ENCODE measurements around the gene KCNS3.
"Not testable (repeated sequence)": the region's sequence is repeated elsewhere in the genome, so short reads cannot be mapped to it uniquely, and the experiment has no call there.

KCNS3 gene

GRCh38 chr2:17950006-17950405, 71.5 kb downstream of the KCNS3 start:
- DNase-seq: no peak

DNA sequence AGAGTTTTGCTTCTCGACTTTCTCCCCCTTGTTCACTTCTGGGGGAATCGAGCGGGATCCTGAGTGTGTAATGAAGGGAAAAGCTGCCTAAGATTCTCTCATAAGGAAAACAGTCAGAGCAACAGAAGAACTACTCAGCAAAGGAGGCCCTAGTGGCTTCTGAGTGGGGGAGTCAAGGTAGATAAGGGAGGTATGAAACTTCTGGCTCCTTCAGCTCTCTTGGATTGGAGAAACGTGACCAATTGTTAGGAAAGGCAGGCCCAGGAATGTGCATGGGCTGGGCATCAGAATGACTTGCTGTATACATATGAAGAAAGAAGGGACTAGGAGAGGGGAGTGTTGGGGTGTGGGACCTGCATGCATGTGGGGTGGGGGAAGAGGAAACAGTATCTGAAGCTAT, 73.1 kb downstream of the KCNS3 start:
- DNase-seq: no peak

GRCh38 chr2:17958466-17959092, 80.1 kb downstream of the KCNS3 start:
- DNase-seq: no peak

GRCh38 chr2:17959356-17959755, 80.9 kb downstream of the KCNS3 start:
- no peak for DNase-seq

- no peak for DNase-seq
Observed at GRCh38 chr2:17959833-17960232, 81.4 kb downstream of the KCNS3 start.

- no peak for DNase-seq
Observed at GRCh38 chr2:17960925-17961324, 82.5 kb downstream of the KCNS3 start.

GRCh38 chr2:17961789-17962188, 83.3 kb downstream of the KCNS3 start:
- no peak for DNase-seq

DNA sequence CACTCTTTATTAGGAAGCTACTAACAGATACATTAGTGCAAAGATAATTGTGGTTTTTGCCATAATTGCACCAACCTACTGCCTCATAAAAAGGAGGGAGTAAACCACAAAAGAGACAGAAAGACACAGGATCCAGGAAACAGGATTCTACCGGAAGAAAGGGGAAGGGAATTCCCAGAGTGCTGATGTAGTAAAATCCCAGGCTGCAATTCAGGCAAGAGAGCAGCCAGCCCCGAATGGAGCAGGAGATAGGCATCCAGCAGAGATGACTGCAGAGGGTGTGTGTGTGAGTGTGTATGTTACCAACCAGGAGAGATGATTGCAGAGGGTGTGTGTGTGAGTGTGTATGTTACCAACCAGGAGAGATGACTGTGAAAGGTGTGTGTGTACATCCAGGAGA, 84.4 kb downstream of the KCNS3 start:
- no peak for DNase-seq

- not testable (repeated sequence) for DNase-seq
Observed at GRCh38 chr2:17963571-17963970, 85.1 kb downstream of the KCNS3 start.

- DNase-seq: no peak
Observed at GRCh38 chr2:17965196-17965595, 86.7 kb downstream of the KCNS3 start.

- DNase-seq: no peak
Observed at GRCh38 chr2:17966798-17967197, 88.3 kb downstream of the KCNS3 start.

GRCh38 chr2:17969661-17970060, 91.2 kb downstream of the KCNS3 start:
- DNase-seq: no peak

GRCh38 chr2:17971531-17972125, 93.2 kb downstream of the KCNS3 start:
- no peak for DNase-seq

DNA sequence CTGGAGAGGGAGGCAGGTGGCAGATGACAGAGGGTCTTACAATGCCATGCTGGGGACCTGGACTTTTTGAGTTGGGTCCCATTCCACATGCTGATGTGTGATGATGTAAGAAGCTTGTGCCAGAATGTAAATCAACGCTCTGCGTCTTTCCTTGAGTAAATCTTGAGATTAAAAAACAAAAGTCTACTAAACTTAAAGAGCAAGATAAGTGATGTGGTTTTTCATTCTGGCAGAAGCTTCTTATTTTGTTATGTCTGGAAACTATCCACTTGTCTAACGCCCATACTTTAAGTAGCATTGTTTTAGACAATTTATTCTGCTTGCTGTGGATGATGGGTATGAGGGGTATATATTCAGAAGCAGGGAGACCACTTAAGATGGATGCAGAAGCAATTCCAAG, 94.5 kb downstream of the KCNS3 start:
- no peak for DNase-seq

DNA sequence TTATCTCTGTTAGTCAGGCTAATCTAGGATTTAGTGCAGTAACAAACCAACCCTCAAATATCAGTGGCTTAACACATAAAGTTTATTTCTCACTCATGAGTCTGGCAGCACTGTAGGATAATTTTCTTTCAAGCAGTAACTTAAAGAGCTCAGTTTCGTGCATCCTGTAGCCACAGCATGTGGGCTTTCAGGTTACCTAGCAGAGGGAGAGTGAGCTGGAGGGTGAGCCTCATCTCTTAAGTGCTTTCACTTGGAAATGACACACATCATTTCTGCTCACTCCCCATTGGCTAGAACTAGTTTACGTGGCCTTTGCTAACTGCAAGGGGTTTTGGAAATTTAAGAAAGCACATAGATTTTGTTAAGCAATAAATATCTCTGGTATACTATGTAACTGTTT, 96.9 kb downstream of the KCNS3 start:
- no peak for DNase-seq

DNA sequence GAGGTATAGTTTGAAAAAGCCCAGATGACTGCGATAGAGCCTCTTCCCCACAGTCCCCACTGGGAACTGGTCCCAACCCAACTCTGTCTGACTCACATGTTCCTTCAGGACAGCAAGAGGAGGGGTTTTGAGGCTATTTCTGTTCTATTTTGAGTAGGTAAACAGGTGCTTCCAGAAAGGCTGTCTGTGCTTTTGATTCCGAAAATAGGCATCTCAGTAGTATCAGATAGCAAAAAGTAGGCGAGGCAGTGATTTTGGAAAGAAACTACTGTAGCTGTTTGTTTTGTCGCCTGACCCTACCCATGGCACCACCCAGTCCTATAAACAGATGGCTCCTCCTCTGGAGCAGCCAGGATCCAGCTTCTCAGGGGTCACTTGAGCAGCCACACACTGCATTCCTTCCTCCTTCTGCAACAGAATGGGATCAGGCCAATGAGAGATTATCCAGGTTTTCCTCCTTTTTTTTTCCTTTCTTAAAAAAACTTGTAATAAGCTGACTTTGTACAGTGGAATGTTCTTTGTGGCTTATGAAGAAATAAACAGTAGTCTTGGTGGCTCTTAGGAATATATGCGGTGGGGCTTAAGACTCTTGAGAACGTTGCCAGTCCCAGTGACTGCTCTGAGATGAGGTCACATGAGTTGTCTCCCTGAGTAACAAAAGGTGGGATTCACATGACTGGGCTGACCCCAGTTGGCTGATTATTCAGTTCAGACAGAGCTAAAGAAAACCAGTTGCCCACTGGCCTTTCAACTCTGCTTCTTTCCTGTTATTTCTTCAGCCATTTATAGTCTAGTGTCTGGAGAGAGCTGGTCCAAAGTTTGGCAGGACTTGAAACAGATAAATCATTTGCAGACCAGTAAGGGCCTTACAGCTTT, 98.6 kb downstream of the KCNS3 start:
- DNase-seq: no peak

- DNase-seq: no peak
Observed at GRCh38 chr2:17979707-17980106, 101.2 kb downstream of the KCNS3 start.

DNA sequence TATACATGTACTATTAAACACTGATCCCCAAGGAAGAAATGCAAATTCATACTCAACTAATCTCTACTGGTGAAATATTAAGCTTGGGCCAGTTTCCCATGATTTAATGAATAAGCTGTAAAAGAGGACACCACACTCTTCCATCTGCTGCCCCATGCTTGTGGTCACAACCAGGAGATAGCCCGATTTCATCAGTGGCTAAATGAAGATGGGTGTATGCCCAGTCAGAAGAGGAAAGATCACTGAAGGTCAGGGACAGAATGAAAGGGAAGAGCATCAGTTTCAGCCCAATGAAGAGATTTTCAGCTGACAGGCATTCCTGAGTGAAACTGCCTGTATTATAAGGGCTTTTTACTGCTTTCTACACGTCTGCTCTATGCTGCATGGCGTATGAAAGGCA, 103.5 kb downstream of the KCNS3 start:
- no peak for DNase-seq

Data from NCI-H187 (cell line).